Endodermal cell (in vitro differentiated cells): ENCODE results near the gene DCC. TPM values are rescaled to one million over a fixed set of nuclear protein-coding genes. Genes with fewer than 3 reads are reported as not detected.

Source experiments
- DNase-seq: peaks from one replicate; pipeline ENCODE4 v3.0.0-alpha.2; 2017
- H3K27ac ChIP-seq: 2 replicates; pipeline ENCODE4 v1.5.1; 2013; ENCODE audit warnings: mild to moderate bottlenecking, low read depth, low read length, moderate library complexity
- H3K27me3 ChIP-seq: 2 replicates; pipeline ENCODE4 v1.6.1; 2013; ENCODE audit warnings: mild to moderate bottlenecking, low read length, moderate library complexity; ENCODE audit not compliant: insufficient read depth, control insufficient read depth, poor library complexity, severe bottlenecking
- H3K36me3 ChIP-seq: 2 replicates; pipeline ENCODE4 v1.7.0; 2013; ENCODE audit warnings: mild to moderate bottlenecking, low read length, moderate library complexity; ENCODE audit not compliant: control insufficient read depth, insufficient read depth
- H3K4me1 ChIP-seq: one replicate; pipeline ENCODE4 v1.7.0; 2013; ENCODE audit warnings: low read length; ENCODE audit not compliant: control insufficient read depth, insufficient read depth
- H3K4me3 ChIP-seq: 2 replicates; pipeline ENCODE4 v1.5.1; 2013; ENCODE audit warnings: mild to moderate bottlenecking, low read length, moderate library complexity
- H3K9ac ChIP-seq: 2 replicates; pipeline ENCODE4 v1.6.1; 2013; ENCODE audit warnings: mild to moderate bottlenecking, low read length, moderate library complexity; ENCODE audit not compliant: poor library complexity, severe bottlenecking; ENCODE audit errors: extremely low read depth
- H3K9me3 ChIP-seq: 2 replicates; pipeline ENCODE4 v1.6.1; 2013; ENCODE audit warnings: mild to moderate bottlenecking, low read length, moderate library complexity; ENCODE audit not compliant: control insufficient read depth
- H3K27ac Mint-ChIP-seq: 2 replicates; pipeline ENCODE4 v1.8.0; 2020; ENCODE audit warnings: mixed read lengths
- H3K27me3 Mint-ChIP-seq: 2 replicates; pipeline ENCODE4 v1.8.0; 2021; ENCODE audit warnings: mild to moderate bottlenecking, mixed read lengths; ENCODE audit not compliant: insufficient read depth
- H3K36me3 Mint-ChIP-seq: 2 replicates; pipeline ENCODE4 v1.8.0; 2020; ENCODE audit warnings: low read depth, mixed read lengths
- H3K4me1 Mint-ChIP-seq: 2 replicates; pipeline ENCODE4 v1.8.0; 2020; ENCODE audit warnings: mixed read lengths
- H3K4me3 Mint-ChIP-seq: 2 replicates; pipeline ENCODE4 v1.8.0; 2020; ENCODE audit warnings: mild to moderate bottlenecking, moderate library complexity, mixed read lengths
- H3K9me3 Mint-ChIP-seq: 2 replicates; pipeline ENCODE4 v1.8.0; 2020; ENCODE audit warnings: mild to moderate bottlenecking, mixed read lengths
- WGBS, 2 experiments: methylation state at CpG; one replicate each; pipeline versions ENCODE4 v1.1.5 to v1.1.7; 2013; ENCODE audit warnings: missing lambda C conversion rate in 2 of 2, mixed read lengths in 1 of 2; ENCODE audit not compliant: insufficient coverage in 1 of 2, insufficient read length in 1 of 2; 5-methylcytosine and 5-hydroxymethylcytosine counted together
- total RNA-seq, 2 donors: library from RNA; stranded (reverse); fragmentation: NEBNext Ultra II Directional in 1 of 2; extraction: Animal tissue kit (Norgen Biotek cat#: 25700) in 1 of 2; gene quantifications; 2 replicates in 1 of 2; 3 replicates in 1 of 2; pipeline ENCODE4 v1.2.1, GENCODE V29; 2021
- TF ChIP-seq, protein P1 (sequence below): fragments of 200-600 bp; sonication (generic); conservative IDR thresholded peaks from 2 replicates; pipeline ENCODE4 v1.5.0; 2021; ENCODE audit warnings: antibody characterized with exemption, mild to moderate bottlenecking

The DCC gene
- total RNA-seq, 2 donors from 2014 or later: 0.77 to 0.97 TPM

DNA sequence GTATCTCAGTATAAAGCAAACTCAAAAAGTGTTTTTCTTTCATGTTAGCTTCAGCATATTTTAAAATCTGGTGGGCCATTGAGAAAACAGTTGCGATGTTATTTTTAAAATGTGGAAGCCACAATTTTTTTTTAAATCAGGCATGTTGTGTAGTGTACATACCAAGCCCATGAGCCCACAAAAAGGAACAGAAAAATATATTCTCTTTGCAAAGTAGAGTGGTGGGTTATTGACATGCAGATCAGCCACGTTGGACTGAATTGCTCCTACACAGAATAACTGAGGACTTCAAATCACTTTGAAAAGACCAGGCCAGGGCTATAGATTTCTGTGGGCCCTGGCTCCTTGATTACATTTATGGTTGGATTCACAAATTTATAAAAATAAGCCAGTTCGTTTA is 774.4 kb downstream of the DCC start:
- DNase-seq: no peak
- WGBS, 2 experiments: 70 to 92% methylated on average over 2 to 3 of the region's 3 CpGs
- H3K27ac ChIP-seq: no peak overlapping the region

DNA sequence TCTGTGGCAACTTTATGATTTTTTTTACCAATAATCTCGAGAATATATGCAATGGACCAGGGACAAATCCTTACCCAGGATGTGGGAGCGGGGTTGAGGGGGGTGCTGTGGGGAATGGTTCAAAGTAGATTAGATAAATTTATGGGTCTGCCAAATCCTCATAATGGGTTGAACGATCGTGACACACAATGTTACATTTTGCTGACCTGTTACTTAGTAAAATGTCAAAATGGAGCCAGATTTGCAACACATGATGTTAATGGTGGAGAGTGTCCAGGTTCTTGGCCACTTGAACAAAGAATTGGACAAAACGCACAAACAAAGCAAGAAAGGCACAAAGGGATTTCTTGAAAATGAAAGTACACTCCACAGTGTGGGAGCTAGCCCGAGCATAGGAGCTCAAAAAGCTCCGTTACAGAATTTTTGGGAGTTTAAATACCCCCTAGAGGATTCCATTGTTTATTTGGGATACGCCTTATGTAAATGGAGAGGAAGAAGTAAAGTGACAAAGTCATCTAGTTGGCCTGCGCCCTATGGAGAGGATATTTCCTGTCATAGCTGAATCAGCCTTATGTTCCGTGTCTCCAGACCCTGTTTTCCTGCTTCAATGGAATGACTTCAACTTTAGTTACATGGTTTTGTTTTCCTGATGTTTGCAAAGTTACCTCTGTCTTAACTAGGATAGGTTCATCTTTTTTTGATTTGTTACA is 776.0 kb downstream of the DCC start:
- DNase-seq: no peak
- no peak overlapping the region for H3K27ac Mint-ChIP-seq
- Histone ChIP-seq H3K9ac (no peak overlapping the region), H3K36me3 (no peaks in the 10 kb centered on the region), H3K4me1 (no peaks in the 10 kb centered on the region), H3K4me3 (no peak overlapping the region), H3K27me3 (no peaks in the 10 kb centered on the region), H3K27ac (no peak overlapping the region), H3K9me3 (no peaks in the 10 kb centered on the region)
- TF ChIP-seq, protein P1, sequence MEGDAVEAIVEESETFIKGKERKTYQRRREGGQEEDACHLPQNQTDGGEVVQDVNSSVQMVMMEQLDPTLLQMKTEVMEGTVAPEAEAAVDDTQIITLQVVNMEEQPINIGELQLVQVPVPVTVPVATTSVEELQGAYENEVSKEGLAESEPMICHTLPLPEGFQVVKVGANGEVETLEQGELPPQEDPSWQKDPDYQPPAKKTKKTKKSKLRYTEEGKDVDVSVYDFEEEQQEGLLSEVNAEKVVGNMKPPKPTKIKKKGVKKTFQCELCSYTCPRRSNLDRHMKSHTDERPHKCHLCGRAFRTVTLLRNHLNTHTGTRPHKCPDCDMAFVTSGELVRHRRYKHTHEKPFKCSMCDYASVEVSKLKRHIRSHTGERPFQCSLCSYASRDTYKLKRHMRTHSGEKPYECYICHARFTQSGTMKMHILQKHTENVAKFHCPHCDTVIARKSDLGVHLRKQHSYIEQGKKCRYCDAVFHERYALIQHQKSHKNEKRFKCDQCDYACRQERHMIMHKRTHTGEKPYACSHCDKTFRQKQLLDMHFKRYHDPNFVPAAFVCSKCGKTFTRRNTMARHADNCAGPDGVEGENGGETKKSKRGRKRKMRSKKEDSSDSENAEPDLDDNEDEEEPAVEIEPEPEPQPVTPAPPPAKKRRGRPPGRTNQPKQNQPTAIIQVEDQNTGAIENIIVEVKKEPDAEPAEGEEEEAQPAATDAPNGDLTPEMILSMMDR: no peak
- WGBS, 2 experiments: 87 to 89% methylated on average over 9 to 10 of the region's 10 CpGs
- H3K4me1 Mint-ChIP-seq: peaks cover 7% of the 10 kb centered on the region
- H3K27me3 Mint-ChIP-seq: no peaks in the 10 kb centered on the region
- H3K9me3 Mint-ChIP-seq: peaks cover 3% of the 10 kb centered on the region
- no peaks in the 10 kb centered on the region for H3K36me3 Mint-ChIP-seq
- no peak overlapping the region for H3K4me3 Mint-ChIP-seq

More for the DNA sequence above, 774.4 kb downstream of the DCC start:
- no peak overlapping the region for H3K27ac Mint-ChIP-seq
- H3K4me1 ChIP-seq: no peaks in the 10 kb centered on the region
- H3K36me3 Mint-ChIP-seq: no peaks in the 10 kb centered on the region
- H3K4me3 Mint-ChIP-seq: no peak overlapping the region
- H3K9ac ChIP-seq: no peak overlapping the region
- no peaks in the 10 kb centered on the region for H3K27me3 ChIP-seq
- H3K36me3 ChIP-seq: no peaks in the 10 kb centered on the region
- no peaks in the 10 kb centered on the region for H3K27me3 Mint-ChIP-seq
- H3K9me3 Mint-ChIP-seq: peaks cover 7% of the 10 kb centered on the region
- peaks cover 7% of the 10 kb centered on the region for H3K4me1 Mint-ChIP-seq
- H3K9me3 ChIP-seq: no peaks in the 10 kb centered on the region
- H3K4me3 ChIP-seq: no peak overlapping the region
- TF ChIP-seq, protein P1: no peak

DNA sequence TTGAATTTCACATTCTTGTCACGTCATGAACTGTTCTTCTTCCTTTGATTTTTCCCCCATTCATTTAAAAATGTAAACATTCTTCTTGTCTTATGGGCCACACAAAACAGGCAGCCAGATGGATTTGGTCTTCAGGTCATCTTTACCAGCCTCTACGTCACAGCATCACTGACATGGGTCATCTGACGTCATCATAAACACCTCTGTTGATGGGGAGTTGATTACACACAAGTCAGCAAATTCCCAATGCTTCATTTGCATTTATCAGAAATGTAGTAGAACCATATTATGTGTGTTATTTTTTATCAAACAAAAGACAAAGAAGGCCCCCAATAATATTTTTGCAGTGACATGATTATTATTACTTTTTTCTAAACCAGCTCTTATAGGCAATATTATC is 777.9 kb downstream of the DCC start:
- TF ChIP-seq, protein P1: no peak
- Histone ChIP-seq H3K4me3 (no peak overlapping the region), H3K36me3 (no peaks in the 10 kb centered on the region), H3K9ac (no peak overlapping the region), H3K27ac (no peak overlapping the region), H3K4me1 (no peaks in the 10 kb centered on the region), H3K9me3 (no peaks in the 10 kb centered on the region), H3K27me3 (no peaks in the 10 kb centered on the region)
- no peaks in the 10 kb centered on the region for H3K9me3 Mint-ChIP-seq
- no peak overlapping the region for H3K27ac Mint-ChIP-seq
- peaks cover 7% of the 10 kb centered on the region for H3K4me1 Mint-ChIP-seq
- H3K36me3 Mint-ChIP-seq: no peaks in the 10 kb centered on the region
- no peak for DNase-seq
- no peaks in the 10 kb centered on the region for H3K27me3 Mint-ChIP-seq
- 83 to 100% methylated on average over 2 to 3 of the region's 3 CpGs for WGBS, 2 experiments
- H3K4me3 Mint-ChIP-seq: no peak overlapping the region
